ENCODE results near the gene GRID1. TPM values are rescaled to one million over a fixed set of nuclear protein-coding genes. Genes with fewer than 3 reads are reported as not detected.
"Not testable (repeated sequence)": the region's sequence is repeated elsewhere in the genome, so short reads cannot be mapped to it uniquely, and the experiment has no call there.

The GRID1 gene
- polyA plus RNA-seq, 4 donors: 1.4 to 1.9 (median 1.6) TPM

- no peak for DNase-seq (ENCODE audit: low read depth in 4 of 4, low spot score in 2 of 4)
Measured at GRCh38 chr10:86124734-86125133, 241.9 kb downstream of the GRID1 start.

DNA sequence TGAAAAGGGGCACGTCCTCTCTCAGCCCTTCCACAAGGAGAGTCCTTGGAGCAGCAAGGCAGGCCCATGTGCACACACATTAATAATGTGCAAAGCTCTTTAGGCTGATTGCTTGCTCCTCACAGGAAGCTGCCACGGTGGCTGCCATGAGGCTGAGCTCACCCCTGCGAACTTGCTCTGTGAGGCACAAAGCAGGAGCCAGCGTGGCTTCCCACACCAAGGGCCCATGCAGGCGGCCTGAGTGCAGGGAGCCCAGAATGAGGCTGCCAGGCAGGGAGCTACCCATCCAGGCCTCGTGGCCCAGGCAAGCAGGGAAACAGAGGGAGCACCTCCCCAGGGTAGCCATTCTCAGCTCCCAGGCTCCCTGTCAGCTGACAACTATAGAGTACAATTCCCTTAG is 242.9 kb downstream of the GRID1 start:
- no peak for DNase-seq (ENCODE audit: low read depth in 4 of 4, low spot score in 2 of 4)

DNA sequence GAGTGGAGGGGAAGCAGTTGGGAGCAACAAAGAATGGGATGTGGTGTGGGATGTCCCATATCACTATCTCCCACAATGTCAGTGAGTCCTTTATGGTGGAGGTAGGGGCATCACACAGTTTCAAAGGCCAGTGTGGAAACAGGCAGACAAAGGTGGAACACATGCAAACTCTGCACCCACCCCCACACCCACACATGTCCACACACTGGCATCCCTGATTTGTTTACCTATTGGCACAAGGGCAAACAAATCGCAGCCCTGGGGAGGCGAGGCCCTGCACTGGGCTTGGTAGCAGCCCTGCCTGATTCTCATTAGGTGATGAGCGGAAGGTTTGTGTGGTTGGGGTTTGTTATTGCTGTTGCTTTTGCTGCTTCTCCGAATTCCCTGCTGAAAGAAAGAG is 243.3 kb downstream of the GRID1 start:
- no peak for DNase-seq (ENCODE audit: low read depth in 4 of 4, low spot score in 2 of 4)

- no peak for DNase-seq (ENCODE audit: low read depth in 4 of 4, low spot score in 2 of 4)
Measured at GRCh38 chr10:86122646-86123045, 243.9 kb downstream of the GRID1 start.

- no peak for DNase-seq (ENCODE audit: low read depth in 4 of 4, low spot score in 2 of 4)
Measured at GRCh38 chr10:86121200-86121599, 245.4 kb downstream of the GRID1 start.

GRCh38 chr10:86117051-86117450 is 249.5 kb downstream of the GRID1 start:
- DNase-seq (ENCODE audit: low read depth in 4 of 4, low spot score in 2 of 4): no peak

DNA sequence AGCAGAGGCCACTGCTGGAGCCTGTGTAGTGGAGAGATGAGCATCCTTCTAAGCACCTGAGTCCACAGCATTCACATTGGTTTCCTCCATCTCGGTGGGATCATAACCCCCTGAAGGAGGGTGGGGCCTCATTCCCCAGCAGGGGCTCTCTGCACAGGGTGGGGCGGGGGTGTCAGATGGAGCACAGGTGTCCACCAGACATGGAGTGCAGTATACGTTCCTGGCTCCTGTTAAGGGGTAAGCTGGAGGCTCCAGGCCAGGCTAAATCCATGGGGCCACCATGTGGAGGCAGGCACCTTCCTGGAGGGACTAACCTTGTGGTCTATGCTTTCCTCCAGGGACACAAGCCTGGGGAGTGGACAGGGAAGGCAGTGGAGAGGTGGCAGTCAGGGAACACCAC is 252.6 kb downstream of the GRID1 start:
- DNase-seq (ENCODE audit: low read depth in 4 of 4, low spot score in 2 of 4): no peak

GRCh38 chr10:86113501-86113900 is 253.1 kb downstream of the GRID1 start:
- no peak for DNase-seq (ENCODE audit: low read depth in 4 of 4, low spot score in 2 of 4)

DNA sequence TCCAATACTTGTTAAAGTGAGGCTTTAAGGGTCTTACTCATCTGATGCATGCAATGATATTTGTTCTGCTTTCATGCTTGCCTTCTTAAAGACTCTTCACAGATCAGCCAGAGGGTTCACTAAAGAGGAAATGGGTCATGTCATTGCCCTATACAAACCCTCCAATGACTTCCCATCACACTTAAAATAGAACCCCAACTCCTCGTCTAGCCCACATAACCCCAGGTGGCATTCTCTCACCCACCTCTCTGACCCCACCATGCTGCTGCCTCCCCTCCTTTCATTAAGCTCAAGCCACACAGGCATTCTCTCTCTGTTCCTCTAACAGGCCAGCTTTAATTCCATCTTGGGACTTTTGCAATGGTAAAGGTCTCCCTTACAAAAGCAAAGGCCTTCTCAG is 253.6 kb downstream of the GRID1 start:
- no peak for DNase-seq (ENCODE audit: low read depth in 4 of 4, low spot score in 2 of 4)

DNA sequence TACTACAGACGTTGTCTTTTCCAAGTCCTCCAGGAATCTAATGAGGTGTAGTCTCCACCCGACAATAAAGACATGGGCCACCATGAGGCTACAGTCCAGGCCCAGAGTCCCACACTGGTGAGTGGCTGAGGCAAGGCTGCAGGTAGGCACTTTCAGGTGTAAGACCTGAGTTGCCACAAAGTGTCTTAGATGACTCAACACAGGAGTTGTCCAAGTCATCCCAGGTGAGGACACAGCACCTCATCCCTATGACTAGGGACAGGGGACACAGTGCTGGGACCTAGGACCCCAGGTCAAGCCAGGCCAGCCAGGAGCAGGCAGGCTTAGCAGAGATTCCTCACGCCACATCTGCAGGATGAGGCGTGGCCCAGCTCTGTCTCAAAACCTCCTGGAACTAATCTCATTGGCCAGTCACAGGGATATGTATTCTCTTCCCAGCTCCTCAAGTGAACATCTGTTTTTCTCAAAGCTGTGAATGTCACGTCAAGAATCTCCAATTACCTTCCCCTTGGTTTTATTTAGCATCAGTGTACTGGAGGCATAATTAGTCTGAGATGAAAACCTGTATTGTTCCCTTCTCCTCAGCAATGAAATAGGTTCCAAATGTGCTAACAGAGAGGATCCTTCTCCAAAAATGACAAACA is 254.6 kb downstream of the GRID1 start:
- no peak for DNase-seq (ENCODE audit: low read depth in 4 of 4, low spot score in 2 of 4)

- DNase-seq (ENCODE audit: low read depth in 4 of 4, low spot score in 2 of 4): no peak
Measured at GRCh38 chr10:86110156-86110786, 256.3 kb downstream of the GRID1 start.

- no peak for DNase-seq (ENCODE audit: low read depth in 4 of 4, low spot score in 2 of 4)
Measured at GRCh38 chr10:86109421-86109820, 257.2 kb downstream of the GRID1 start.

- no peak for DNase-seq (ENCODE audit: low read depth in 4 of 4, low spot score in 2 of 4)
Measured at GRCh38 chr10:86108696-86109095, 257.9 kb downstream of the GRID1 start.

GRCh38 chr10:86107611-86108310 is 258.8 kb downstream of the GRID1 start:
- not testable (repeated sequence) for DNase-seq (ENCODE audit: low read depth in 4 of 4, low spot score in 2 of 4)

- no peak for DNase-seq (ENCODE audit: low read depth in 4 of 4, low spot score in 2 of 4)
Measured at GRCh38 chr10:86107131-86107530, 259.5 kb downstream of the GRID1 start.

DNA sequence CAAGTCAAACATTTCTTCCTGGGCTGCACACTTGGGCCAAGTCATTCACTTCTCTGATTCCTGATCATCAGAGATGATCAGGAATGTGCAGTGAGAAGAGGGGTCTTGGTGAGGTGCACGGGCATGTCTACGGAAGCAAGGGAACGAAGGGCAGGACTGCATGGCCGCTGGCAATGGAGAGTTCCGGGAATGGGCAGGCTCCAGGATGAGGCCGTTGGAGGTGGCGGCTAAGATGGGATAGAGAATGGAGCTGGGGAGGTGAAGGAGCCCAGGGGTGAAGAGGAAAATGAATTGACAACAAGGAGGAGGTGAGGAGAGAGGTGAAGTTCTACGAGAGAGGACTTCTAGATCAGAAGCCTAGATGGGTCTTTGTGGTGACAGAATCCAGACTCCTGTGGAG is 260.0 kb downstream of the GRID1 start:
- DNase-seq (ENCODE audit: low read depth in 4 of 4, low spot score in 2 of 4): no peak

DNA sequence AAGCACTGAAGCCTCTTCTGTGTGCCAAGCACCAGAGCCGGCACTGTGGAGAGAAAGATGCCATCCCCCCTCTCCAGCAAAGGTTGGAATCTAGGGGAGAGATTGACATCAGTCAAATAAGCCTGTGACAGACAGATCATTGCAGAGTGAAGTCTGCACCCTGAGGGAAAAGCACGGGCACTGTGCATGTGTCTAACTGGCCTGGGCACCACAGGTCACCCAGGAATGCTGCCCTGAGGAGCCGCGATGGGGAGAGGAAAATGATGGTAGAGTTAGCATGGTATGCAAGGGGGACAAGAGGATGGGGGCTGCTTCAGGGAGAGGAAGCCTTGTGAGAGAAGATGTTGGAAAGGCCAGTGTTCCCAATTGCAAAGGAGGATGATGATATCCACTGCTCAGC is 261.0 kb downstream of the GRID1 start:
- DNase-seq (ENCODE audit: low read depth in 4 of 4, low spot score in 2 of 4): no peak

DNA sequence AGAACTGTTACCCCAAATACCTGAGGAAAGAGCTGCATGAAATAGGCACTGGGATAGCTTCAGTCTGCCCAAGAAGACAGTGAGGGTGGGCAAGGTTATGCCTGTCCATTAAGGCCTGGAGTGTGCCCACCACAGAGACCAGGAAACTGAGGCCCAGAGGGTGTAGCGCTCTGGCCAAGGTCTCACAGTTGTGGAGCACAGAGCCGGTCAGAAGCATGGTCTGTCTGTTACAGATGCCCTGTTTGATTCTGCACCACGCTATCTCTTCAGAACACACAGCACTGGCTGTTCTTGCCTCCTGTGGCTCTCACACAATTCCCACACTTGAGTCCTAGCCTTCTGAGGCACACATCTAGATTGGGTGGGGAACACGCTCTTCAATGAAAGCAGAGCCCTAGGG is 261.4 kb downstream of the GRID1 start:
- DNase-seq (ENCODE audit: low read depth in 4 of 4, low spot score in 2 of 4): no peak

DNA sequence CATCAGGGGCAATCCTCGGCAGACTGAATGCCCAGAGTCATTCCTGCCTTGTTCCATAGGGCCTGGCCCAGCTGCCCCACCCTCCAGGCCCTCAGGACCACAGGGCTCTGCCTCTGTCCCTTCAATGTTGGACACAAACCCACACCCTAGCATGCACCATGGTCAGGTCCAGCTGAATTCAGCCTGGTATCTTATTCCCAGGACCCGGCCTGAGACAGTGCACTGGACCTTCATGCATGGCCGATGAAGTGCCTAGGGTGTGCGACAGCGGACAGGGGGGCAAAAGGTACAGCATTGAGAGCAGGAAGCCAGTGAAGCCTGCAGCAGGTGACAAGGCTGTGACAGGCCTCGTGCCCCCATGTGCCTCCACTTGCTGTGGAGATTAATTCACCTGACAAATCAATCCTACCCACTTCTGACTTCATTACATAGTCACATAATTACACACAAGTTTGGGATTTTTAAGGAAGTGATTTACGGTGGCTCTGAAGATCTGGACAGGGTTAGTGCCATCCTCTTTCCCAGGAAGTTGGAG is 261.9 kb downstream of the GRID1 start:
- no peak for DNase-seq (ENCODE audit: low read depth in 4 of 4, low spot score in 2 of 4)

DNA sequence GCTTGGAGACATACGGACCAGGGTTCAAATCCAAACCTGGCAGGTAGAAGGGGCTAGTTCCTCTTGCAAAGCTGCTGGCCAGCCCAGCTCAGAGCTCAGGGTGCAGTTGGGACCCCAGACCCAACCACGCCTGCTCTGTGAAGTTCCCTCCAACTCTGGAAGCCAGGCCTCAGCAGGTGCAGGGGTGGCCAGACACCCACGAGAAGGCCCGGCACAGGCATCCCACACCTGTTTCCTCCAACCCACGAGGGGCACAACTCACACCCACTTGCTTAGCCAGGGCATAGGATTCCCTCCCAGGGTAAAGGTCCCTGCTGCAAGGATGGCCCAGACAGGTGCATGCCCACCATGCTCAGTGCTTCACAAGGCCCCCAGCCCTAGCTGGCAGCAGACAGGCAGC is 262.4 kb downstream of the GRID1 start:
- no peak for DNase-seq (ENCODE audit: low read depth in 4 of 4, low spot score in 2 of 4)

- no peak for DNase-seq (ENCODE audit: low read depth in 4 of 4, low spot score in 2 of 4)
Measured at GRCh38 chr10:86103391-86104101, 263.0 kb downstream of the GRID1 start.

All from left renal cortex interstitium (tissue), 4 donors.